Smooth muscle cell (in vitro differentiated cells): ENCODE results near the gene FAM20A. TPM values are rescaled to one million over a fixed set of nuclear protein-coding genes. Genes with fewer than 3 reads are reported as not detected.

Experiments
- DNase-seq: peaks from one replicate; lab custom pipeline; 2025; ENCODE audit not compliant: unreplicated experiment; lab: John Stamatoyannopoulos, UW
- H2AFZ ChIP-seq: fragments of 200-600 bp; sonication (generic); 2 replicates; pipeline ENCODE4 v1.6.0; 2016; ENCODE audit warnings: antibody characterized with exemption, low read depth, mild to moderate bottlenecking
- H3F3A ChIP-seq: fragments of 200-600 bp; sonication (generic); 2 replicates; pipeline ENCODE4 v1.6.0; 2017; ENCODE audit warnings: antibody characterized with exemption, low read depth
- H3K27ac ChIP-seq: fragments of 200-600 bp; sonication (generic); 2 replicates; pipeline ENCODE4 v1.5.1; 2016; ENCODE audit warnings: low read depth, mild to moderate bottlenecking
- H3K27me3 ChIP-seq: fragments of 200-600 bp; sonication (generic); 2 replicates; pipeline ENCODE4 v1.6.1; 2016; ENCODE audit warnings: low read depth, mild to moderate bottlenecking
- H3K36me3 ChIP-seq: fragments of 200-600 bp; sonication (generic); 2 replicates; pipeline ENCODE4 v1.5.1; 2016; ENCODE audit warnings: low read depth
- H3K4me1 ChIP-seq: fragments of 200-600 bp; sonication (generic); 2 replicates; pipeline ENCODE4 v1.5.1; 2016; ENCODE audit warnings: low read depth
- H3K4me2 ChIP-seq: fragments of 200-600 bp; sonication (generic); 2 replicates; pipeline ENCODE4 v1.6.0; 2016; ENCODE audit warnings: mild to moderate bottlenecking
- H3K4me3 ChIP-seq: fragments of 200-600 bp; sonication (generic); 2 replicates; pipeline ENCODE4 v1.5.1; 2016; ENCODE audit warnings: mild to moderate bottlenecking
- H3K79me2 ChIP-seq: fragments of 200-600 bp; sonication (generic); 2 replicates; pipeline ENCODE4 v1.6.0; 2016; ENCODE audit warnings: low read depth, mild to moderate bottlenecking
- H3K9ac ChIP-seq: fragments of 200-600 bp; sonication (generic); 2 replicates; pipeline ENCODE4 v1.6.0; 2016; ENCODE audit warnings: low read depth
- H3K9me3 ChIP-seq: fragments of 200-600 bp; sonication (generic); replicated peaks from 2 replicates; pipeline ENCODE4 v1.5.1; 2016; ENCODE audit warnings: low read depth
- H4K20me1 ChIP-seq: fragments of 200-600 bp; sonication (generic); 2 replicates; pipeline ENCODE4 v1.6.0; 2016; ENCODE audit warnings: low read depth
- WGBS: methylation state at CpG from one replicate; pipeline ENCODE4 v1.1.7; 2016; ENCODE audit warnings: low lambda C conversion rate; 5-methylcytosine and 5-hydroxymethylcytosine counted together
- polyA plus RNA-seq: library from polyadenylated mRNA; unstranded; fragments of >200 nt; fragmentation: Nextera tagmentation; extraction: Ambion mirVana; gene quantifications from 2 replicates; pipeline ENCODE4 v1.2.1, GENCODE V29; 2016
- total RNA-seq: library from RNA; depleted of rRNA; stranded (reverse); fragments of >200 nt; gene quantifications from 2 replicates; pipeline ENCODE4 v1.2.3, GENCODE V29; 2014
- TF ChIP-seq, protein P1 (sequence below): fragments of 200-600 bp; sonication (generic); IDR thresholded peaks from 2 replicates; pipeline ENCODE4 v1.5.1; 2017; ENCODE audit warnings: borderline replicate concordance, mild to moderate bottlenecking, antibody characterized with exemption; ENCODE audit not compliant: insufficient read depth, poor library complexity, severe bottlenecking

FAM20A gene
- total and polyA plus RNA-seq, 2 experiments from 2014 or later = 4.6 to 10.8 TPM

GRCh38 chr17:68622423-68622822 lies 21.3 kb upstream of the FAM20A start:
- no peak overlapping the region for H3K9ac ChIP-seq
- H3K27me3 ChIP-seq = no peaks in the 10 kb centered on the region
- no peak overlapping the region for H2AFZ ChIP-seq
- H3K4me1 ChIP-seq = no peaks in the 10 kb centered on the region
- no peak overlapping the region for H3K27ac ChIP-seq
- no peak overlapping the region for H3K4me2 ChIP-seq
- DNase-seq = no peak
- TF ChIP-seq, protein P1, sequence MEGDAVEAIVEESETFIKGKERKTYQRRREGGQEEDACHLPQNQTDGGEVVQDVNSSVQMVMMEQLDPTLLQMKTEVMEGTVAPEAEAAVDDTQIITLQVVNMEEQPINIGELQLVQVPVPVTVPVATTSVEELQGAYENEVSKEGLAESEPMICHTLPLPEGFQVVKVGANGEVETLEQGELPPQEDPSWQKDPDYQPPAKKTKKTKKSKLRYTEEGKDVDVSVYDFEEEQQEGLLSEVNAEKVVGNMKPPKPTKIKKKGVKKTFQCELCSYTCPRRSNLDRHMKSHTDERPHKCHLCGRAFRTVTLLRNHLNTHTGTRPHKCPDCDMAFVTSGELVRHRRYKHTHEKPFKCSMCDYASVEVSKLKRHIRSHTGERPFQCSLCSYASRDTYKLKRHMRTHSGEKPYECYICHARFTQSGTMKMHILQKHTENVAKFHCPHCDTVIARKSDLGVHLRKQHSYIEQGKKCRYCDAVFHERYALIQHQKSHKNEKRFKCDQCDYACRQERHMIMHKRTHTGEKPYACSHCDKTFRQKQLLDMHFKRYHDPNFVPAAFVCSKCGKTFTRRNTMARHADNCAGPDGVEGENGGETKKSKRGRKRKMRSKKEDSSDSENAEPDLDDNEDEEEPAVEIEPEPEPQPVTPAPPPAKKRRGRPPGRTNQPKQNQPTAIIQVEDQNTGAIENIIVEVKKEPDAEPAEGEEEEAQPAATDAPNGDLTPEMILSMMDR = no peak
- H3K79me2 ChIP-seq = no peaks in the 10 kb centered on the region
- H4K20me1 ChIP-seq = no peaks in the 10 kb centered on the region
- H3K4me3 ChIP-seq = no peak overlapping the region
- H3F3A ChIP-seq = no peaks in the 10 kb centered on the region
- H3K9me3 ChIP-seq = no peaks in the 10 kb centered on the region
- no peaks in the 10 kb centered on the region for H3K36me3 ChIP-seq

GRCh38 chr17:68621065-68621464 lies 19.9 kb upstream of the FAM20A start:
- WGBS = 80% methylated on average over 2 of the region's 2 CpGs
- no peak for DNase-seq

GRCh38 chr17:68616334-68616733 lies 15.2 kb upstream of the FAM20A start:
- TF ChIP-seq, protein P1 = no peak
- H3K27ac ChIP-seq = no peak overlapping the region
- no peaks in the 10 kb centered on the region for H3K36me3 ChIP-seq
- no peaks in the 10 kb centered on the region for H3K27me3 ChIP-seq
- no peak overlapping the region for H3K9ac ChIP-seq
- no peaks in the 10 kb centered on the region for H3K9me3 ChIP-seq
- H3K4me3 ChIP-seq = no peak overlapping the region
- no peak for DNase-seq
- no peaks in the 10 kb centered on the region for H3K79me2 ChIP-seq
- no peaks in the 10 kb centered on the region for H3F3A ChIP-seq
- no peak overlapping the region for H2AFZ ChIP-seq
- no peaks in the 10 kb centered on the region for H4K20me1 ChIP-seq
- H3K4me1 ChIP-seq = no peaks in the 10 kb centered on the region
- H3K4me2 ChIP-seq = no peak overlapping the region

More at GRCh38 chr17:68621065-68621464, 19.9 kb upstream of the FAM20A start:
- H3K79me2 ChIP-seq = no peaks in the 10 kb centered on the region
- H3K4me3 ChIP-seq = no peak overlapping the region
- H3K36me3 ChIP-seq = no peaks in the 10 kb centered on the region
- H3K9ac ChIP-seq = no peak overlapping the region
- no peaks in the 10 kb centered on the region for H3K9me3 ChIP-seq
- TF ChIP-seq, protein P1 = no peak
- H3K4me2 ChIP-seq = no peak overlapping the region
- H2AFZ ChIP-seq = no peak overlapping the region
- H3K27ac ChIP-seq = no peak overlapping the region
- H3F3A ChIP-seq = no peaks in the 10 kb centered on the region
- H3K27me3 ChIP-seq = no peaks in the 10 kb centered on the region
- no peaks in the 10 kb centered on the region for H3K4me1 ChIP-seq
- no peaks in the 10 kb centered on the region for H4K20me1 ChIP-seq

GRCh38 chr17:68614718-68615117 lies 13.6 kb upstream of the FAM20A start:
- Histone ChIP-seq H3K79me2 (no peaks in the 10 kb centered on the region), H3K27ac (no peak overlapping the region), H3K36me3 (no peaks in the 10 kb centered on the region), H3K4me2 (no peak overlapping the region), H3K4me1 (no peaks in the 10 kb centered on the region), H3F3A (no peaks in the 10 kb centered on the region), H2AFZ (no peak overlapping the region), H3K27me3 (no peaks in the 10 kb centered on the region), H4K20me1 (no peaks in the 10 kb centered on the region), H3K4me3 (no peak overlapping the region), H3K9ac (no peak overlapping the region), H3K9me3 (peaks cover 7% of the 10 kb centered on the region)
- DNase-seq = no peak
- TF ChIP-seq, protein P1 = no peak
- WGBS = 96% methylated on average over 5 of the region's 5 CpGs
